GM12878 (cell line): ENCODE results near the gene MAZ. TPM values are rescaled to one million over a fixed set of nuclear protein-coding genes. Genes with fewer than 3 reads are reported as not detected.

ENCODE experiments used
- ATAC-seq: fragments of 200-7000 bp; cut with Tn5 transposase; 3 replicates; pipeline ENCODE4 v1.9.1; 2020; ENCODE audit warnings: mild to moderate bottlenecking, moderate library complexity
- BruUV-seq: library from RNA; stranded (reverse); fragments of 400-500 nt; replicated peaks from 2 replicates; lab custom pipeline; 2021; lab: Mats Ljungman, UMichigan
- CTCF ChIA-PET: fragments of 300-600 bp; sonication (Branson Sonifier 250); formaldehyde crosslinking; extraction: SDS; loops from one replicate; lab custom pipeline; 2021; ENCODE audit warnings: inconsistent platforms; lab: Yijun Ruan, JAX
- POLR2A ChIA-PET: fragments of 350-600 bp; formaldehyde crosslinking; extraction: SDS; loops from one replicate; lab custom pipeline; 2021; ENCODE audit warnings: inconsistent platforms; lab: Charles Lee
- RAD21 ChIA-PET: fragments of 300-600 bp; sonication (Branson Sonifier 250); formaldehyde crosslinking; loops from one replicate; lab custom pipeline; 2023; ENCODE audit warnings: antibody characterized with exemption; ENCODE audit not compliant: unreplicated experiment; lab: Charles Lee
- SMC1A ChIA-PET: fragments of 300-600 bp; sonication (Branson Sonifier 250); formaldehyde crosslinking; loops from one replicate; lab custom pipeline; 2023; ENCODE audit not compliant: unreplicated experiment, uncharacterized antibody; lab: Charles Lee
- DNase-seq: peaks from one replicate; pipeline ENCODE4 v3.0.0-alpha.2; 2011; ENCODE audit warnings: low read depth, low spot score
- FAIRE-seq: peaks from 3 replicates; lab custom pipeline; 2011; peaks lifted over from hg19 to GRCh38; lab: Jason Lieb, UNC
- H2AFZ ChIP-seq: 2 replicates; pipeline ENCODE4 v1.6.0; 2011; ENCODE audit warnings: low read depth, low read length, control low read depth; ENCODE audit not compliant: control insufficient read depth
- H3K27ac ChIP-seq: 2 replicates; pipeline ENCODE4 v1.5.1; 2011; ENCODE audit warnings: control low read depth; ENCODE audit not compliant: control insufficient read depth, insufficient read depth
- H3K27me3 ChIP-seq, 2 experiments: replicated peaks in 1 of 2; 2 replicates each; pipeline versions ENCODE4 v1.6.0 to v1.6.1; 2011; ENCODE audit warnings: low read length in 1 of 2; ENCODE audit not compliant: control insufficient read depth in 2 of 2, insufficient read depth in 2 of 2
- H3K36me3 ChIP-seq, 2 experiments: 2 replicates each; pipeline ENCODE4 v1.5.1; 2011; ENCODE audit warnings: low read length in 1 of 2; ENCODE audit not compliant: control insufficient read depth in 2 of 2, insufficient read depth in 2 of 2
- H3K4me1 ChIP-seq: 2 replicates; pipeline ENCODE4 v1.6.1; 2011; ENCODE audit warnings: mild to moderate bottlenecking, low read length, moderate library complexity, mixed read lengths; ENCODE audit not compliant: control insufficient read depth, insufficient read depth
- H3K4me2 ChIP-seq: 2 replicates; pipeline ENCODE4 v1.6.0; 2011; ENCODE audit warnings: control low read depth; ENCODE audit not compliant: control insufficient read depth, insufficient read depth
- H3K4me3 ChIP-seq: fragments of 200-600 bp; sonication (generic); 2 replicates; pipeline ENCODE4 v1.5.1; 2016
- H3K79me2 ChIP-seq: 2 replicates; pipeline ENCODE4 v1.6.0; 2011; ENCODE audit warnings: low read length; ENCODE audit not compliant: control insufficient read depth, insufficient read depth
- H3K9ac ChIP-seq: 2 replicates; pipeline ENCODE4 v1.8.0; 2011; ENCODE audit warnings: low read length, control low read depth, mixed read lengths; ENCODE audit not compliant: control insufficient read depth, insufficient read depth
- H3K9me3 ChIP-seq: replicated peaks from 3 replicates; pipeline ENCODE4 v1.5.1; 2011; ENCODE audit warnings: mild to moderate bottlenecking, low read length; ENCODE audit not compliant: control insufficient read depth, insufficient read depth
- H4K20me1 ChIP-seq: 2 replicates; pipeline ENCODE4 v1.6.0; 2011; ENCODE audit not compliant: control insufficient read depth, insufficient read depth
- POU2F2 ChIP-seq: IDR thresholded peaks from 3 replicates; pipeline ENCODE4 v1.6.1; 2011; ENCODE audit warnings: low read depth, mild to moderate bottlenecking, low read length, borderline replicate concordance
- WGBS: methylation state at CpG from one replicate; pipeline ENCODE4 v1.1.6; 2016; ENCODE audit warnings: low lambda C conversion rate; ENCODE audit not compliant: insufficient replicate concordance, insufficient coverage; ENCODE audit errors: missing lambda C conversion rate; 5-methylcytosine and 5-hydroxymethylcytosine counted together
- in situ Hi-C: fragments of 300-500 bp; cut with MboI; formaldehyde crosslinking; loops from 9 replicates; pipeline ENCODE4 v1.14.3; 2018; ENCODE audit warnings: mixed read lengths
- intact Hi-C: fragments of 100-400 bp; cut with micrococcal nuclease; formaldehyde crosslinking; loops from one replicate; pipeline ENCODE4 v1.14.2; 2022; ENCODE audit not compliant: unreplicated experiment
- polyA plus RNA-seq, 11 experiments: library from polyadenylated mRNA; depleted of rRNA in 4 of 11; unstranded in 6 of 11; stranded (reverse) in 5 of 11; fragments of >200 nt; fragmentation: Nextera tagmentation in 4 of 11; fragmentation: Illumina TruSeq in 1 of 11; extraction: Ambion mirVana in 4 of 11; extraction: Trizol in 1 of 11; gene quantifications; 1 replicate in 1 of 11; 2 replicates in 10 of 11; pipeline versions ENCODE4 v1.2.1 to v1.2.3, GENCODE V29; 2011 to 2016; ENCODE audit warnings: inconsistent platforms in 2 of 11, missing spikeins in 2 of 11, low read depth in 1 of 11
- total RNA-seq, 4 experiments: library from RNA; depleted of rRNA in 3 of 4; stranded (reverse); fragments of >200 nt in 3 of 4; fragmentation: Illumina TruSeq in 1 of 4; extraction: Trizol in 1 of 4; gene quantifications; 2 replicates each; pipeline versions ENCODE4 v1.2.1 to v1.2.3, GENCODE V29; 2013 to 2021
- TF ChIP-seq, protein P1 (sequence below): fragments of 450-650 bp; IDR thresholded peaks from 2 replicates; pipeline ENCODE4 v1.6.1; 2018; ENCODE audit warnings: mild to moderate bottlenecking, low read depth, moderate library complexity; ENCODE audit not compliant: partially characterized antibody

MAZ gene
- total and polyA plus RNA-seq, 10 of the 15 experiments (the other 5 are each of a cell fraction or from before 2014, with no cell fraction given): 23.9 to 309 (median 116) TPM

DNA sequence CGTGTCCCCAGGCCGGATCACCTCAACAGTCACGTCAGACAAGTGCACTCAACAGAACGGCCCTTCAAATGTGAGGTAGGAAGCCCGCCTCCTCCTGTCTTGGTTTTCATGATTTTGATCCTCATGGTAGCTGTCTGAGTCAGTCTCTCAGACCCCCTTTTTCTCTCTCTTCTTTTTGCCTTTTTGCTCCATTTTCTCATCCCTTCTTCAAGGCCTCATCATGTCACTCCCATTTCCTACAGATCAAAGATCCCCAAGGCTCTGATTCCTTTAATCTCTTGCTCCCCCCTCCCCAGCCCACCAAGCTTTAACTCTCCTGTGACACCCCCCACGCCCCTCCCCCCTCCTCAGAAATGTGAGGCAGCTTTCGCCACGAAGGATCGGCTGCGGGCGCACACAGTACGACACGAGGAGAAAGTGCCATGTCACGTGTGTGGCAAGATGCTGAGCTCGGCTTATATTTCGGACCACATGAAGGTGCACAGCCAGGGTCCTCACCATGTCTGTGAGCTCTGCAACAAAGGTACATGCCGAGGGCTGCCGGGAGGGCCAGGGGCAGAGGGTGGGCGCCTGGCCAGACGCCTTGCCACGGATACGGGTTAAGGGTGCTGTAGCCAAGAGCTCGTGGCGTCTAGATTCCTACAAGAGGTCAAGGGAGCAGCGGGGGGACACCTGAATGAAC, 2.0 kb downstream of the MAZ start:
- DNase-seq: no peak
- peak; percentile 70 for FAIRE-seq
- POLR2A ChIA-PET: interaction anchor here (0.8 to 4.0 kb wide), 10 partner anchors 7 to 245 kb away, joined by 3 to 40 read pairs (median 6); partner anchors contain the start of genes KIF22, MVP and PAGR1
- H3K4me3 ChIP-seq: peak overlapping the region; percentile 79
- peak overlapping the region; percentile 86 for H3K27ac ChIP-seq
- H3K27me3 ChIP-seq: no peaks in the 10 kb centered on the region
- WGBS: 52% methylated on average over 25 of the region's 25 CpGs
- SMC1A ChIA-PET: interaction anchor here (0.7 to 2.9 kb wide), 6 partner anchors 9 to 119 kb away, joined by 3 to 17 read pairs (median 6); partner anchors contain the start of gene KIF22
- RAD21 ChIA-PET: interaction anchor here (1.1 to 2.4 kb wide), 11 partner anchors 8 to 224 kb away, joined by 3 to 31 read pairs (median 6); partner anchors contain the start of genes KIF22, MVP and PAGR1
- no peaks in the 10 kb centered on the region for H4K20me1 ChIP-seq
- peaks cover 32% of the 10 kb centered on the region for H3K79me2 ChIP-seq
- H3K9ac ChIP-seq: peak overlapping the region; percentile 85
- peak; percentile 25; the same call in 1 of the 3 replicates for TF ChIP-seq POU2F2
- TF ChIP-seq, protein P1, sequence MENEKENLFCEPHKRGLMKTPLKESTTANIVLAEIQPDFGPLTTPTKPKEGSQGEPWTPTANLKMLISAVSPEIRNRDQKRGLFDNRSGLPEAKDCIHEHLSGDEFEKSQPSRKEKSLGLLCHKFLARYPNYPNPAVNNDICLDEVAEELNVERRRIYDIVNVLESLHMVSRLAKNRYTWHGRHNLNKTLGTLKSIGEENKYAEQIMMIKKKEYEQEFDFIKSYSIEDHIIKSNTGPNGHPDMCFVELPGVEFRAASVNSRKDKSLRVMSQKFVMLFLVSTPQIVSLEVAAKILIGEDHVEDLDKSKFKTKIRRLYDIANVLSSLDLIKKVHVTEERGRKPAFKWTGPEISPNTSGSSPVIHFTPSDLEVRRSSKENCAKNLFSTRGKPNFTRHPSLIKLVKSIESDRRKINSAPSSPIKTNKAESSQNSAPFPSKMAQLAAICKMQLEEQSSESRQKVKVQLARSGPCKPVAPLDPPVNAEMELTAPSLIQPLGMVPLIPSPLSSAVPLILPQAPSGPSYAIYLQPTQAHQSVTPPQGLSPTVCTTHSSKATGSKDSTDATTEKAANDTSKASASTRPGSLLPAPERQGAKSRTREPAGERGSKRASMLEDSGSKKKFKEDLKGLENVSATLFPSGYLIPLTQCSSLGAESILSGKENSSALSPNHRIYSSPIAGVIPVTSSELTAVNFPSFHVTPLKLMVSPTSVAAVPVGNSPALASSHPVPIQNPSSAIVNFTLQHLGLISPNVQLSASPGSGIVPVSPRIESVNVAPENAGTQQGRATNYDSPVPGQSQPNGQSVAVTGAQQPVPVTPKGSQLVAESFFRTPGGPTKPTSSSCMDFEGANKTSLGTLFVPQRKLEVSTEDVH: no peak
- H3K9me3 ChIP-seq: no peaks in the 10 kb centered on the region
- intact Hi-C loops (loop anchor here (1.0 to 5.0 kb wide), 2 partner anchors 9 to 106 kb away; no protein-coding TSS in a partner anchor), in situ Hi-C loops (no loop called here)
- CTCF ChIA-PET: interaction anchor here (0.6 to 2.5 kb wide), 14 partner anchors 7 to 210 kb away, joined by 3 to 31 read pairs (median 4); partner anchors contain the start of genes KIF22, MVP and PAGR1
- peaks cover 31% of the 10 kb centered on the region for H3K4me1 ChIP-seq
- BruUV-seq: no TSS peak
- peaks cover 9 to 14% of the 10 kb centered on the region in 2 experiments; a peak in 3 of 4 replicates for H3K36me3 ChIP-seq
- peak overlapping the region; percentile 96 for H3K4me2 ChIP-seq
- no peak for ATAC-seq
- H2AFZ ChIP-seq: no peak overlapping the region
